Breast epithelium (tissue), 4 donors: Measurements from ENCODE around the gene CTTN. TPM values are rescaled to one million over a fixed set of nuclear protein-coding genes. Genes with fewer than 3 reads are reported as not detected.

ENCODE experiments used
- DNase-seq, 2 donors: peaks; one replicate each; pipeline ENCODE4 v3.0.0-alpha.2; 2019; ENCODE audit warnings: low spot score in 2 of 2
- H3K27ac ChIP-seq, 2 donors: fragments of 200-600 bp; sonication (generic) in 1 of 2; one replicate each; pipeline ENCODE4 v1.5.1; 2016 to 2019; ENCODE audit warnings: mild to moderate bottlenecking in 1 of 2
- H3K27me3 ChIP-seq, 2 donors: fragments of 200-600 bp; sonication (generic) in 1 of 2; one replicate each; pipeline versions ENCODE4 v1.5.1 to v1.6.0; 2017 to 2019; ENCODE audit warnings: control low read depth in 1 of 2, mild to moderate bottlenecking in 1 of 2
- H3K36me3 ChIP-seq: fragments of 200-600 bp; one replicate; pipeline ENCODE4 v1.5.1; 2019
- H3K4me1 ChIP-seq, 2 donors: fragments of 200-600 bp; sonication (generic); one replicate each; pipeline ENCODE4 v1.5.1; 2016 to 2019; ENCODE audit warnings: control low read depth in 1 of 2
- H3K4me3 ChIP-seq, 3 donors: fragments of 200-600 bp; sonication (generic); 1 replicate in 2 of 3; 2 replicates in 1 of 3; pipeline ENCODE4 v1.5.1; 2016 to 2019; ENCODE audit warnings: mild to moderate bottlenecking in 3 of 3, moderate library complexity in 2 of 3
- H3K9me3 ChIP-seq, 2 donors: fragments of 200-600 bp; sonication (generic) in 1 of 2; one replicate each; pipeline ENCODE4 v1.5.1; 2016 to 2019; ENCODE audit warnings: control low read depth in 1 of 2
- POLR2A ChIP-seq: fragments of 450-650 bp; IDR thresholded peaks from one replicate; pipeline ENCODE4 v1.6.1; 2016; ENCODE audit warnings: antibody characterized with exemption, mild to moderate bottlenecking, moderate library complexity
- POLR2AphosphoS5 ChIP-seq, 3 donors: sonication (generic); formaldehyde crosslinking; IDR thresholded peaks; one replicate each; pipeline ENCODE4 v1.6.1; 2017; ENCODE audit warnings: antibody characterized with exemption in 3 of 3
- intact Hi-C: fragments of 100-400 bp; cut with DNase I; formaldehyde crosslinking; loops from one replicate; pipeline ENCODE4 v1.15.1; 2023; ENCODE audit warnings: low total_unique reads
- total RNA-seq, 3 donors: library from RNA; depleted of rRNA; stranded (reverse); fragments of >200 nt; gene quantifications; one replicate each; pipeline ENCODE4 v1.1.0, GENCODE V29; 2016
- TF ChIP-seq, protein P1 (sequence below), 3 donors: fragments of 450-650 bp; IDR thresholded peaks; one replicate each; pipeline ENCODE4 v1.5.1; 2016 to 2017; ENCODE audit warnings: antibody characterized with exemption in 3 of 3, mild to moderate bottlenecking in 3 of 3, moderate library complexity in 3 of 3

Gene CTTN
- total RNA-seq, 3 donors from 2014 or later, result 283 to 306 (median 285) TPM

DNA sequence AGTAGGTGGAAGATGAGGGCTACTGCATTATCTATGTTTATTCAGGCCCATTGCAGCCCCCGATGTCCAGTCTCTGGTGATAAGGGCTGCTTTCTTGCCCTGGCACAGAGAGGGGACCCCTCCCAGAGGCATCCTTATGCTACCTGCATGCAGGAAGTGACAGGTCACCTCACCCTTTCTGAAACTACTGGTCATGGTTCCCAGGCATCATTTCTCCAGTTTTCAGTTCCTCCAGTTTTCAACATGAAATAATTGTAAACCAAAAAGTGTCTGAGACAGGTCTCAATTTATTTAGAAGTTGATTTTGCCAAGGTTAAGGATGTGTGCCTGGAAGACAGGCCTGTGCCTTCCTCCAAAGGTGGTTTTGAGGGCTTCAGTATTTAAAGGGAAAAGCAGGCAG, 57.0 kb downstream of the CTTN start:
- Histone ChIP-seq H3K4me1 (no peaks in the 10 kb centered on the region), H3K9me3 (peaks cover 0 to 4% of the 10 kb centered on the region in 2 donors), H3K4me3 (no peak overlapping the region), H3K36me3 (no peaks in the 10 kb centered on the region), H3K27me3 (no peaks in the 10 kb centered on the region), H3K27ac (no peak overlapping the region)
- no peak for DNase-seq
- TF ChIP-seq POLR2A (no peak), POLR2AphosphoS5 (IDR thresholded peaks at IDR 0.05) (no peak)
- TF ChIP-seq, protein P1, sequence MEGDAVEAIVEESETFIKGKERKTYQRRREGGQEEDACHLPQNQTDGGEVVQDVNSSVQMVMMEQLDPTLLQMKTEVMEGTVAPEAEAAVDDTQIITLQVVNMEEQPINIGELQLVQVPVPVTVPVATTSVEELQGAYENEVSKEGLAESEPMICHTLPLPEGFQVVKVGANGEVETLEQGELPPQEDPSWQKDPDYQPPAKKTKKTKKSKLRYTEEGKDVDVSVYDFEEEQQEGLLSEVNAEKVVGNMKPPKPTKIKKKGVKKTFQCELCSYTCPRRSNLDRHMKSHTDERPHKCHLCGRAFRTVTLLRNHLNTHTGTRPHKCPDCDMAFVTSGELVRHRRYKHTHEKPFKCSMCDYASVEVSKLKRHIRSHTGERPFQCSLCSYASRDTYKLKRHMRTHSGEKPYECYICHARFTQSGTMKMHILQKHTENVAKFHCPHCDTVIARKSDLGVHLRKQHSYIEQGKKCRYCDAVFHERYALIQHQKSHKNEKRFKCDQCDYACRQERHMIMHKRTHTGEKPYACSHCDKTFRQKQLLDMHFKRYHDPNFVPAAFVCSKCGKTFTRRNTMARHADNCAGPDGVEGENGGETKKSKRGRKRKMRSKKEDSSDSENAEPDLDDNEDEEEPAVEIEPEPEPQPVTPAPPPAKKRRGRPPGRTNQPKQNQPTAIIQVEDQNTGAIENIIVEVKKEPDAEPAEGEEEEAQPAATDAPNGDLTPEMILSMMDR (IDR thresholded peaks at IDR 0.05), result no peak
- intact Hi-C loops, result no loop called here

DNA sequence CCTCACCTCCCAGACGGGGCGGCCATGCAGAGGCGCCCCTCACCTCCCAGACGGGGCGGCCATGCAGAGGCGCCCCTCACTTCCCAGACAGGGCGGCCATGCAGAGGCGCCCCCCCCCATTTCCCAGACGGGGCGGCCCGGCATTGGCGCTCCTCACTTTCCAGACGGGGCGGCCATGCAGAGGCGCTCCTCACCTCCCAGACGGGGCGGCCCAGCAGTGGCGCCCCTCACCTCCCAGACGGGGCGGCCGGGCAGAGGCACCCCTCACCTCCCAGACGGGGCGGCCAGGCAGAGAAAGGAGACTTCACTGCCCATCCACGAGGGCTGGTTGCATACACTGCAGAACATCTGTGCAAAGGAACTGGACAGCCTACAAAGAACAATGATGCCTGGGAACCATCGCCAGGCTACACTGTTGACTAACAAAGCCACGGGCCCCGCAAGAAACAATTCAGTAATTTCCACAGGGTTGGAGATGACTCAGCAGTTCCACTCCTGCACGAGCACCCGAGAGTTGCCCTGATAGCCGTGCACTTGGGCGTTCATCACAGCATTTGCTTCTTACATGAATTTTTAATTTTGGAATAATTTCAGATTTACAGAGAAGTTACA, 58.7 kb downstream of the CTTN start:
- intact Hi-C loops, result no loop called here
- no peak for DNase-seq

DNA sequence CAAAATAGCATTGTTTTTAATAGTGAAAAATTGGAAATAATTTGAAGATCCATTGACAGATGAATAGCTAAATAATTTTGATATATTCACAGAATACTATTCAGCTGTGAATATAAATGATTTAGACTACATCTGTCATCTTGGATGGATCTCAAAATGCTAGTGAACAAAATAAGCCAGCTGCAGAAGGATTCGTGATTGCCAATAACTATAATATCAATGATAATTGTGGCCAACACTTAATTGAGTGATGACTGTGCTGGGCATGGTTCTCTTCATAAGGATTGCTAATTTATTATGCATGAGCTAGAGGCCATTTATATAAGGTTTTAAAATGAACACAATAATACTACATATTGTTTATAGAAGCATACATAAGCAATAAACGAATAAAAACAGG, 60.4 kb downstream of the CTTN start:
- Histone ChIP-seq H3K36me3 (no peaks in the 10 kb centered on the region), H3K27me3 (no peaks in the 10 kb centered on the region), H3K9me3 (no peaks in the 10 kb centered on the region), H3K27ac (no peak overlapping the region), H3K4me3 (no peak overlapping the region), H3K4me1 (no peaks in the 10 kb centered on the region)
- DNase-seq, result no peak
- TF ChIP-seq POLR2A (no peak), POLR2AphosphoS5 (IDR thresholded peaks at IDR 0.05) (no peak)
- TF ChIP-seq, protein P1 (IDR thresholded peaks at IDR 0.05), result no peak
- intact Hi-C loops, result no loop called here

More for the DNA sequence above, 58.7 kb downstream of the CTTN start:
- Histone ChIP-seq H3K4me1 (no peaks in the 10 kb centered on the region), H3K36me3 (no peaks in the 10 kb centered on the region), H3K27me3 (no peaks in the 10 kb centered on the region), H3K4me3 (no peak overlapping the region), H3K9me3 (no peaks in the 10 kb centered on the region), H3K27ac (no peak overlapping the region)
- TF ChIP-seq POLR2A (no peak), POLR2AphosphoS5 (IDR thresholded peaks at IDR 0.05) (no peak)
- TF ChIP-seq, protein P1 (IDR thresholded peaks at IDR 0.05), result no peak

GRCh38 chr11:70460111-70460510, 61.8 kb downstream of the CTTN start:
- intact Hi-C loops, result no loop called here
- no peaks in the 10 kb centered on the region for H3K27me3 ChIP-seq
- no peak for DNase-seq
- TF ChIP-seq, protein P1 (IDR thresholded peaks at IDR 0.05), result no peak
- no peak for TF ChIP-seq POLR2AphosphoS5 (IDR thresholded peaks at IDR 0.05)
- no peak for TF ChIP-seq POLR2A
- no peaks in the 10 kb centered on the region for H3K9me3 ChIP-seq
- no peak overlapping the region for H3K4me3 ChIP-seq
- no peaks in the 10 kb centered on the region for H3K36me3 ChIP-seq
- H3K27ac ChIP-seq, result no peak overlapping the region
- H3K4me1 ChIP-seq, result no peaks in the 10 kb centered on the region

DNA sequence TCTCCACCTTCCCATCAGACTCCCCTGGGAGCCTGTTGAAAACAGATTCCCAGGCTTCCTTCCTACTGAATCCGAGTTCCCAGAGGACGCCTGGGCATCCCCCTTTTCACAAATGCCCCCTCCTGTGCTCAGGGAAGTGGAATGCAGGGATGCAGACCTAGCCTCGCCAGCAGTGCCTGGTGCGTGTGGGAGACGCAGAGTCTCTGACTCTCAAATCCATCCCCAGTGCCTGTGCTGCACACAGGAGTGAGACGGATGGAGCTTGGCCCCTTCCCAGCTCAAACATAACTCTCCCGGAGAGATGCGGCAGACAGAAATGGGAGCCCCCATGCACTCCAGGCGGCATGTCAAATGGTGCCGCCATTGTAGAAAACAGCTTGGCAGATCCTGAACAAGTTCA, 62.6 kb downstream of the CTTN start:
- Histone ChIP-seq H3K9me3 (no peaks in the 10 kb centered on the region), H3K27ac (no peak overlapping the region), H3K27me3 (no peaks in the 10 kb centered on the region), H3K4me1 (no peaks in the 10 kb centered on the region), H3K36me3 (no peaks in the 10 kb centered on the region), H3K4me3 (no peak overlapping the region)
- intact Hi-C loops, result no loop called here
- no peak for DNase-seq
- no peak for TF ChIP-seq POLR2AphosphoS5 (IDR thresholded peaks at IDR 0.05)
- TF ChIP-seq POLR2A, result no peak
